ENCODE measurements around the gene KLK6. TPM values are rescaled to one million over a fixed set of nuclear protein-coding genes. Genes with fewer than 3 reads are reported as not detected.

The KLK6 gene
- total RNA-seq, 1 experiment from 2014 or later = 75.0 TPM

- no peak overlapping the region for H2AFZ ChIP-seq (ENCODE audit: low read length)
- no peaks in the 10 kb centered on the region for H3K9me2 ChIP-seq (replicated peaks; ENCODE audit: low read length)
- ATAC-seq (no peak), DNase-seq (peak; percentile 42)
- intact Hi-C loops (cut with micrococcal nuclease) = loop anchor here (2.0 kb wide), 1 partner anchor 45 kb away; no protein-coding TSS in a partner anchor
- no peaks in the 10 kb centered on the region for H3K79me2 ChIP-seq (ENCODE audit: low read length)
- POLR2A ChIA-PET (ENCODE audit: unreplicated experiment) = no interaction called here
- CTCF ChIA-PET = no interaction called here
- no peaks in the 10 kb centered on the region for H3K9me3 ChIP-seq (ENCODE audit: low read length)
- H4K20me1 ChIP-seq (ENCODE audit: low read length) = no peaks in the 10 kb centered on the region
- H3K4me2 ChIP-seq (ENCODE audit: low read length) = no peak overlapping the region
- TF ChIP-seq EZH2phosphoT487 (IDR thresholded peaks at IDR 0.05; ENCODE audit: borderline replicate concordance, low read length) = no peak
- no peak for TF ChIP-seq CTCF (conservative IDR thresholded peaks at IDR 0.05; ENCODE audit: low read depth, low read length)
- no peak for TF ChIP-seq EZH2 (IDR thresholded peaks at IDR 0.05; ENCODE audit: low read length, unreplicated experiment)
- no TSS peak for BruUV-seq (replicated peaks)
- no peaks in the 10 kb centered on the region for H3K27me3 ChIP-seq (ENCODE audit: low read length)
- H3K4me1 ChIP-seq (ENCODE audit: insufficient read depth, low read length) = peaks cover 40% of the 10 kb centered on the region
- no peaks in the 10 kb centered on the region for H3K36me3 ChIP-seq (ENCODE audit: low read depth, low read length)
- H3F3A ChIP-seq (ENCODE audit: low read length, unreplicated experiment) = peaks cover 8% of the 10 kb centered on the region
- no peak overlapping the region for H3K4me3 ChIP-seq (ENCODE audit: low read length)
- no peak overlapping the region for H3K9ac ChIP-seq (ENCODE audit: low read length)
- no peak overlapping the region for H3K27ac ChIP-seq (ENCODE audit: low read length)
These were observed 8.2 kb upstream of the KLK6 start for GRCh38 chr19:50977626-50978025.

- H3K4me2 ChIP-seq (ENCODE audit: low read length) = peak overlapping the region; percentile 23
- H3K4me1 ChIP-seq (ENCODE audit: insufficient read depth, low read length) = peaks cover 52% of the 10 kb centered on the region
- BruUV-seq (replicated peaks) = no TSS peak
- no peaks in the 10 kb centered on the region for H3K36me3 ChIP-seq (ENCODE audit: low read depth, low read length)
- H3K4me3 ChIP-seq (ENCODE audit: low read length) = no peak overlapping the region
- H3K9ac ChIP-seq (ENCODE audit: low read length) = no peak overlapping the region
- peak overlapping the region; percentile 45 for H3K27ac ChIP-seq (ENCODE audit: low read length)
- ATAC-seq (peak; percentile 94), DNase-seq (peak; percentile 98)
- H3K9me3 ChIP-seq (ENCODE audit: low read length) = no peaks in the 10 kb centered on the region
- TF ChIP-seq EZH2 (IDR thresholded peaks at IDR 0.05; ENCODE audit: low read length, unreplicated experiment) = no peak
- no peak for TF ChIP-seq EZH2phosphoT487 (IDR thresholded peaks at IDR 0.05; ENCODE audit: borderline replicate concordance, low read length)
- no peak for TF ChIP-seq CTCF (conservative IDR thresholded peaks at IDR 0.05; ENCODE audit: low read depth, low read length)
- H3K27me3 ChIP-seq (ENCODE audit: low read length) = no peaks in the 10 kb centered on the region
- no peaks in the 10 kb centered on the region for H4K20me1 ChIP-seq (ENCODE audit: low read length)
- ChIA-PET CTCF (no interaction called here), POLR2A (ENCODE audit: unreplicated experiment) (interaction anchor here (0.6 kb wide), 1 partner anchor 171 kb away, joined by 8 read pairs; no protein-coding TSS in a partner anchor)
- H2AFZ ChIP-seq (ENCODE audit: low read length) = peak overlapping the region; percentile 45
- H3F3A ChIP-seq (ENCODE audit: low read length, unreplicated experiment) = peaks cover 8% of the 10 kb centered on the region
- intact Hi-C loops (cut with micrococcal nuclease) = no loop called here
- H3K79me2 ChIP-seq (ENCODE audit: low read length) = no peaks in the 10 kb centered on the region
- H3K9me2 ChIP-seq (replicated peaks; ENCODE audit: low read length) = no peaks in the 10 kb centered on the region
These were observed 6.4 kb upstream of the KLK6 start for GRCh38 chr19:50975766-50976165.

GRCh38 chr19:50974702-50975556 is 5.5 kb upstream of the KLK6 start:
- Histone ChIP-seq H3K36me3 (ENCODE audit: low read depth, low read length) (no peaks in the 10 kb centered on the region), H3K79me2 (ENCODE audit: low read length) (no peaks in the 10 kb centered on the region), H3K4me2 (ENCODE audit: low read length) (0 out of 2 replicates have a peak overlapping the region, but pooled peaks have one; percentile 23), H3K27ac (ENCODE audit: low read length) (peak overlapping the region; percentile 55; the same call in 1 of the 2 replicates), H3K4me3 (ENCODE audit: low read length) (no peak overlapping the region), H3K9me3 (ENCODE audit: low read length) (no peaks in the 10 kb centered on the region), H4K20me1 (ENCODE audit: low read length) (no peaks in the 10 kb centered on the region), H3K4me1 (ENCODE audit: insufficient read depth, low read length) (peaks cover 60% of the 10 kb centered on the region), H3K27me3 (ENCODE audit: low read length) (no peaks in the 10 kb centered on the region), H3K9me2 (replicated peaks; ENCODE audit: low read length) (no peaks in the 10 kb centered on the region), H3K9ac (ENCODE audit: low read length) (no peak overlapping the region), H3F3A (ENCODE audit: low read length, unreplicated experiment) (peaks cover 8% of the 10 kb centered on the region), H2AFZ (ENCODE audit: low read length) (no peak overlapping the region)
- ChIA-PET CTCF (no interaction called here), POLR2A (ENCODE audit: unreplicated experiment) (interaction anchor here (0.5 to 0.6 kb wide), 2 partner anchors 171 to 1135 kb away, joined by 3 to 8 read pairs; no protein-coding TSS in a partner anchor)
- BruUV-seq (replicated peaks) = no TSS peak
- TF ChIP-seq CTCF (conservative IDR thresholded peaks at IDR 0.05; ENCODE audit: low read depth, low read length) (no peak), EZH2 (IDR thresholded peaks at IDR 0.05; ENCODE audit: low read length, unreplicated experiment) (no peak), EZH2phosphoT487 (IDR thresholded peaks at IDR 0.05; ENCODE audit: borderline replicate concordance, low read length) (no peak)
- intact Hi-C loops (cut with micrococcal nuclease) = no loop called here
- ATAC-seq = no peak
- DNase-seq = no peak

Data from PC-3 (cell line).